Endothelial cell (in vitro differentiated cells): ENCODE measurements around the gene TAF1B. TPM values are rescaled to one million over a fixed set of nuclear protein-coding genes. Genes with fewer than 3 reads are reported as not detected.

Source experiments
- DNase-seq: peaks from one replicate; pipeline ENCODE4 v3.0.0; 2021; ENCODE audit warnings: low spot score
- H3K27ac Mint-ChIP-seq: one replicate; pipeline ENCODE4 v1.8.0; 2021; ENCODE audit warnings: mixed read lengths, inconsistent platforms; ENCODE audit not compliant: unreplicated experiment
- H3K27me3 Mint-ChIP-seq: one replicate; pipeline ENCODE4 v1.8.0; 2021; ENCODE audit warnings: mild to moderate bottlenecking, moderate library complexity, mixed read lengths, inconsistent platforms; ENCODE audit not compliant: unreplicated experiment
- H3K36me3 Mint-ChIP-seq: one replicate; pipeline ENCODE4 v1.8.0; 2021; ENCODE audit warnings: mild to moderate bottlenecking, low read depth, mixed read lengths, inconsistent platforms; ENCODE audit not compliant: unreplicated experiment
- H3K4me1 Mint-ChIP-seq: one replicate; pipeline ENCODE4 v1.8.0; 2021; ENCODE audit warnings: mild to moderate bottlenecking, mixed read lengths, inconsistent platforms; ENCODE audit not compliant: unreplicated experiment
- H3K4me3 Mint-ChIP-seq: one replicate; pipeline ENCODE4 v1.8.0; 2021; ENCODE audit warnings: mild to moderate bottlenecking, mixed read lengths, inconsistent platforms; ENCODE audit not compliant: unreplicated experiment
- H3K9me3 Mint-ChIP-seq: one replicate; pipeline ENCODE4 v1.8.0; 2021; ENCODE audit warnings: mixed read lengths, inconsistent platforms; ENCODE audit not compliant: unreplicated experiment
- CTCF ChIP-seq: fragments of 200-600 bp; sonication (generic); IDR thresholded peaks from one replicate; pipeline ENCODE4 v1.5.0; 2021; ENCODE audit warnings: antibody characterized with exemption; ENCODE audit not compliant: unreplicated experiment
- total RNA-seq: library from RNA; stranded (reverse); fragmentation: NEBNext Ultra II Directional; extraction: Animal tissue kit (Norgen Biotek cat#: 25700); gene quantifications from one replicate; pipeline ENCODE4 v1.2.1, GENCODE V29; 2021; ENCODE audit not compliant: unreplicated experiment

TAF1B gene
- total RNA-seq, 1 donor from 2014 or later, result 19.5 TPM

GRCh38 chr2:9971105-9971818 lies 128.0 kb downstream of the TAF1B start:
- Mint-ChIP-seq H3K4me1 (no peaks in the 10 kb centered on the region), H3K4me3 (no peak overlapping the region), H3K36me3 (no peaks in the 10 kb centered on the region), H3K9me3 (no peaks in the 10 kb centered on the region), H3K27me3 (no peaks in the 10 kb centered on the region), H3K27ac (no peak overlapping the region)
- no peak for DNase-seq
- no peak for TF ChIP-seq CTCF

- H3K27ac Mint-ChIP-seq, result no peak overlapping the region
- H3K36me3 Mint-ChIP-seq, result no peaks in the 10 kb centered on the region
- no peaks in the 10 kb centered on the region for H3K27me3 Mint-ChIP-seq
- TF ChIP-seq CTCF, result no peak
- no peak overlapping the region for H3K4me3 Mint-ChIP-seq
- H3K9me3 Mint-ChIP-seq, result no peaks in the 10 kb centered on the region
- no peak for DNase-seq
- no peaks in the 10 kb centered on the region for H3K4me1 Mint-ChIP-seq
Observed at GRCh38 chr2:9971890-9972289, 128.6 kb downstream of the TAF1B start.

GRCh38 chr2:9972621-9973479 lies 129.6 kb downstream of the TAF1B start:
- Mint-ChIP-seq H3K4me3 (no peak overlapping the region), H3K36me3 (no peaks in the 10 kb centered on the region), H3K27ac (no peak overlapping the region), H3K4me1 (no peaks in the 10 kb centered on the region), H3K9me3 (no peaks in the 10 kb centered on the region), H3K27me3 (no peaks in the 10 kb centered on the region)
- TF ChIP-seq CTCF, result no peak
- DNase-seq, result no peak

- no peaks in the 10 kb centered on the region for H3K36me3 Mint-ChIP-seq
- H3K4me1 Mint-ChIP-seq, result no peaks in the 10 kb centered on the region
- H3K9me3 Mint-ChIP-seq, result no peaks in the 10 kb centered on the region
- H3K27ac Mint-ChIP-seq, result no peak overlapping the region
- peaks cover 4% of the 10 kb centered on the region for H3K27me3 Mint-ChIP-seq
- no peak overlapping the region for H3K4me3 Mint-ChIP-seq
- no peak for TF ChIP-seq CTCF
- no peak for DNase-seq
Observed at GRCh38 chr2:9973690-9974089, 130.4 kb downstream of the TAF1B start.

GRCh38 chr2:9974343-9974742 lies 131.1 kb downstream of the TAF1B start:
- no peak for DNase-seq
- Mint-ChIP-seq H3K4me3 (no peak overlapping the region), H3K36me3 (no peaks in the 10 kb centered on the region), H3K27me3 (peaks cover 4% of the 10 kb centered on the region), H3K9me3 (no peaks in the 10 kb centered on the region), H3K27ac (no peak overlapping the region), H3K4me1 (no peaks in the 10 kb centered on the region)
- TF ChIP-seq CTCF, result no peak
